Measurements from ENCODE around the gene LIN7A. TPM values are rescaled to one million over a fixed set of nuclear protein-coding genes. Genes with fewer than 3 reads are reported as not detected.

The LIN7A gene
- total RNA-seq, 1 donor from 2014 or later = 1.2 TPM

GRCh38 chr12:80857311-80857710, 80.4 kb downstream of the LIN7A start:
- no peak for DNase-seq

- DNase-seq = no peak
Observed at GRCh38 chr12:80849337-80849736, 88.4 kb downstream of the LIN7A start.

GRCh38 chr12:80848858-80849257, 88.9 kb downstream of the LIN7A start:
- no peak for DNase-seq

GRCh38 chr12:80847575-80847974, 90.2 kb downstream of the LIN7A start:
- DNase-seq = no peak

- no peak for DNase-seq
Observed at GRCh38 chr12:80846952-80847351, 90.8 kb downstream of the LIN7A start.

- DNase-seq = no peak
Observed at GRCh38 chr12:80845639-80846038, 92.1 kb downstream of the LIN7A start.

- DNase-seq = no peak
Observed at GRCh38 chr12:80843969-80844368, 93.8 kb downstream of the LIN7A start.

GRCh38 chr12:80838708-80839107, 99.0 kb downstream of the LIN7A start:
- DNase-seq = no peak

GRCh38 chr12:80838024-80838658, 99.6 kb downstream of the LIN7A start:
- DNase-seq = no peak

GRCh38 chr12:80837342-80837978, 100.3 kb downstream of the LIN7A start:
- DNase-seq = peak; percentile 52

- no peak for DNase-seq
Observed at GRCh38 chr12:80834724-80835123, 103.0 kb downstream of the LIN7A start.

GRCh38 chr12:80830533-80831088, 107.1 kb downstream of the LIN7A start:
- DNase-seq = no peak

- DNase-seq = no peak
Observed at GRCh38 chr12:80829767-80830166, 108.0 kb downstream of the LIN7A start.

GRCh38 chr12:80825506-80825905, 112.2 kb downstream of the LIN7A start:
- DNase-seq = no peak

GRCh38 chr12:80823393-80823792, 114.3 kb downstream of the LIN7A start:
- no peak for DNase-seq

- DNase-seq = no peak
Observed at GRCh38 chr12:80821513-80822000, 116.2 kb downstream of the LIN7A start.

- no peak for DNase-seq
Observed at GRCh38 chr12:80818878-80819277, 118.9 kb downstream of the LIN7A start.

- DNase-seq = no peak
Observed at GRCh38 chr12:80815351-80815750, 122.4 kb downstream of the LIN7A start.

- no peak for DNase-seq
Observed at GRCh38 chr12:80814453-80814852, 123.3 kb downstream of the LIN7A start.

- DNase-seq = no peak
Observed at GRCh38 chr12:80813820-80814219, 123.9 kb downstream of the LIN7A start.

- no peak for DNase-seq
Observed at GRCh38 chr12:80811957-80812708, 125.6 kb downstream of the LIN7A start.

GRCh38 chr12:80810874-80811273, 126.9 kb downstream of the LIN7A start:
- DNase-seq = no peak

- no peak for DNase-seq
Observed at GRCh38 chr12:80807640-80808288, 130.0 kb downstream of the LIN7A start.

All from dermis blood vessel endothelial cell (primary cell).